Measurements from ENCODE around the gene UNC79.
A peak's percentile ranks its signal among the peaks of the same experiment; 100 is the strongest.

The UNC79 gene

DNA sequence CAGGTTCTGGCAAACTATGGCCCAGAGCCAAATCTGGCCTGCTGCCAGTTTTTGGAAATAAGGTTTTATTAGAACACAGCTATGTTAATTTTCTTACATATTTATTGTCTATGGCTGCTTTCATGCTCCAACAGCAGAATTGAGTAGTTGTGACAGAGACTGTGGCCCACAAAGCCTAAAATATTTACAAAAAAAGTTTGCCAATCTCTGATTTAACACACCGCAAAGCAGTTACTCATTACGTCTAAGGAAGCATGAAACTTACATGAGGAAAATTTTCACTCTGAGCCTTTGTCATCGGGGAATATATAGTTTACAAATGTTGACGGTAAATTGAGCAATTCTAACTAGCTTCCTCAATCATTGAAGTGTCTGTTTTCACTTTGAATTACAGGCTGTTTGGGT lies 96.5 kb downstream of the UNC79 start:
- TF ChIP-seq, protein P1, sequence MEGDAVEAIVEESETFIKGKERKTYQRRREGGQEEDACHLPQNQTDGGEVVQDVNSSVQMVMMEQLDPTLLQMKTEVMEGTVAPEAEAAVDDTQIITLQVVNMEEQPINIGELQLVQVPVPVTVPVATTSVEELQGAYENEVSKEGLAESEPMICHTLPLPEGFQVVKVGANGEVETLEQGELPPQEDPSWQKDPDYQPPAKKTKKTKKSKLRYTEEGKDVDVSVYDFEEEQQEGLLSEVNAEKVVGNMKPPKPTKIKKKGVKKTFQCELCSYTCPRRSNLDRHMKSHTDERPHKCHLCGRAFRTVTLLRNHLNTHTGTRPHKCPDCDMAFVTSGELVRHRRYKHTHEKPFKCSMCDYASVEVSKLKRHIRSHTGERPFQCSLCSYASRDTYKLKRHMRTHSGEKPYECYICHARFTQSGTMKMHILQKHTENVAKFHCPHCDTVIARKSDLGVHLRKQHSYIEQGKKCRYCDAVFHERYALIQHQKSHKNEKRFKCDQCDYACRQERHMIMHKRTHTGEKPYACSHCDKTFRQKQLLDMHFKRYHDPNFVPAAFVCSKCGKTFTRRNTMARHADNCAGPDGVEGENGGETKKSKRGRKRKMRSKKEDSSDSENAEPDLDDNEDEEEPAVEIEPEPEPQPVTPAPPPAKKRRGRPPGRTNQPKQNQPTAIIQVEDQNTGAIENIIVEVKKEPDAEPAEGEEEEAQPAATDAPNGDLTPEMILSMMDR (IDR thresholded peaks at IDR 0.05; ENCODE audit: extremely low read depth, missing control alignments): no peak
- peak; percentile 12 for DNase-seq (ENCODE audit: low spot score)

DNA sequence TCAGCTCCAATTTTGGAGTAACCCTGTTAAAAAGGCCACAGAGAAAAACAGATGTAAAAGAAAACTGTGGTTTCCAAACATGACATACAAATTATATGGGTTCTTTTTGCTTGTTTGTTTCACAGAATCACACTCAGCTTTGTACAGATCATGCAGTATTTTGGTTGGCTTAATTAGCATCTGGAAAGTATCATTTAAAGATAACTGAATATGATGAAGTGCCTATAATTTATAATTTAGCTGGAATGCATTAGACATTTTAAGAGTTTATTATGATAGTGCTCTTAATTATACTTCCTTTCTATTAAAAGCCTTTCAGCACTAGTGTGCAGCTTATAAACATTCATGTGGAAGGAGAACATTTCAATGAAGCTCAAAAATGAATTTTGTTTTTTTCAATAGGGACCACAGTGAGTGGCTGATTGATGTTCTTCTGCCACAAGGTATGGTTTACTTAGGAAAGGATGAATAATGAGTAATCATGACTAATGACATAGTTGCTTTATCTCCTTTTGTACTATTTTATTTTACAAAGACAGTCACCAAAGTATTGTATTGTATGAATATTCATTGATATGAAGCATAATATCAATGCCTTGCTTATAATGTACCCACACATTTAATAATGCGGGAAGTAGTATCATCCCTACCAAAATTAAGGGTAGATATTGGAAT lies 98.3 kb downstream of the UNC79 start:
- no peak for DNase-seq (ENCODE audit: low spot score)
- TF ChIP-seq, protein P1 (IDR thresholded peaks at IDR 0.05; ENCODE audit: extremely low read depth, missing control alignments): no peak

DNA sequence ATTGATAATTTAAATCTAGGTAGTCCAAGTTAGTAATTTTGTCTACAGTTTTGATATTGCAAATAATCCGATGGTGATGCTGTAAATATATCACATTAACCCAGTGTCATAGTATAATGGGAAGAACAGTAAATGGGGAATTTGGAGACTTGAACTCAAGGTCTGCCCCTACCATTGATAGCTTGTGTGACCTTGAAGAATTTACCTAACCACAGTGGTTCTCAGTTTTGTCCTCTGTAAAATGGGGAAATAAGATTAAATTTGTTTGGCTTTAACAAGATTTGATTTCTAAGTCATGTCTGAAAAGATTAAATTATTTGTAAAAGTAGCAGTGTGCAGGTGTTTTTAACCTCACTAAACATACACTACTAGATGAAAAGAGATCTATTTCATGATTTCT lies 100.9 kb downstream of the UNC79 start:
- TF ChIP-seq, protein P1 (IDR thresholded peaks at IDR 0.05; ENCODE audit: extremely low read depth, missing control alignments): no peak
- DNase-seq (ENCODE audit: low spot score): no peak

DNA sequence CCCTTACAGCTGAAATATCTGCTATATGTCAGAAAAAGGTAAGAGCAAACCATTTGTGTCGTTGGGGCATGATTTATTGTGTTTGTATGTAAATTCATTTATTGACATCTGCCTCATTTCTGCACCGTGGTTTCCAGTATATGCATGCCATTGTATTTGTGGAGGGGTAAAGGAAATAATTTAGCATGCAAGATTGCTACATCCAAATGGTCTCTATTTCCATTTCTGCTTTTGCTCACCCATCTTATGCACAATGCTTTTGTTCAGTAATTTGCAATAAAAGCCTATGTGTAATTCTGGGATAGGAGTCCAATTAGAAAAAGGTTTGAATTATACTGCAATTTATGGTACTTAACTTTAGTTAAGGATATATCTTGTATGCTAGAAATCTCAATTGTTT lies 101.8 kb downstream of the UNC79 start:
- no peak for DNase-seq (ENCODE audit: low spot score)
- TF ChIP-seq, protein P1 (IDR thresholded peaks at IDR 0.05; ENCODE audit: extremely low read depth, missing control alignments): no peak

DNA sequence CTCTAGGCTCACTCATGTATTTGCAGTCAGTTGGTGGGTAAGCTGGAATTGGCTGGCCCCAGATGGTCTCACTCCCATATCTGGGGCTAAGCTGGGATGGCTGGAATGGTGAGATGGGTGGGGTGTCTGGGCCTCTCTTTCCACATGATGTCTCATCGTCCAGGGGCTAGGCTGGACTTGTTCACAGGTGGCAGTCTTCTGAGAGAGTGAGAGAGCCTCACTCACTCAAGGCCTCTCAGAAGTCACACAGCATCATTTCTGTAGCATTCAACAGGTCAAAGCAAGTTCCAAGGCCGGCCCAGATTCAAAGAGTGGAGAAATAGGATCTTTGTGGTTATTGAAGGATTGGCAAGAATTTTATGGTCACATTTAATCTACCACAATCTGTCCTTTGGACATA lies 102.7 kb downstream of the UNC79 start:
- no peak for DNase-seq (ENCODE audit: low spot score)
- TF ChIP-seq, protein P1 (IDR thresholded peaks at IDR 0.05; ENCODE audit: extremely low read depth, missing control alignments): no peak

DNA sequence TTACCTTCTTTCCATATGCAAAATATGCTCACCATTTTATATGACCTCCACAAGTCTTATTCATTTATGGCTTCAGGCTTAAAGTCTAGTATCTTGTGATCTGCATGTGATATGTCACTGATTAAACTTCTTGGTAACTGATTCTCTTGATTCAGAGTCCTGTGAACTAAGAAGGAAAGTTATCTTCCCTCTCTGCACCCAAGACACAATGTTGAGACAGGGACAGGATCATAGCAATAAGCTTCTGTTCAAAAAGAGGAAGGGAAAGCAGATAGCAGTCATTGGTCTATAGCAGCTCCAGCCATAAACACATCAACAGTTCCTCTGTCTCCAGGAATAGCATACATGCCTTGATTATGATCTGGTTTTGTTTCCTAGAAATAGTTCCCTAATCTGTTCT lies 103.1 kb downstream of the UNC79 start:
- peak; percentile 32 for DNase-seq (ENCODE audit: low spot score)
- TF ChIP-seq, protein P1 (IDR thresholded peaks at IDR 0.05; ENCODE audit: extremely low read depth, missing control alignments): no peak

GRCh38 chr14:93535537-93535936 lies 104.8 kb downstream of the UNC79 start:
- TF ChIP-seq, protein P1 (IDR thresholded peaks at IDR 0.05; ENCODE audit: extremely low read depth, missing control alignments): no peak
- no peak for DNase-seq (ENCODE audit: low spot score)
